C4-2B (cell line): ENCODE data around the gene BLACAT1.

Experiments
- CTCF ChIP-seq: fragments of 450-650 bp; conservative IDR thresholded peaks from 2 replicates; pipeline ENCODE4 v1.5.1; 2017; ENCODE audit warnings: mild to moderate bottlenecking
- ZFX ChIP-seq: fragments of 450-650 bp; IDR thresholded peaks from 2 replicates; pipeline ENCODE4 v1.6.1; 2017

GRCh38 chr1:205472737-205473441 is 17.0 kb upstream of the BLACAT1 start:
- TF ChIP-seq CTCF (no peak), ZFX (no peak)
